DOHH2 (cell line): ENCODE data around the gene C10orf143.

Experiments
- H3F3A ChIP-seq: fragments of 200-600 bp; sonication (generic), shearing (Covaris generic); 2 replicates; pipeline ENCODE4 v1.6.0; 2016; ENCODE audit warnings: antibody characterized with exemption, mild to moderate bottlenecking; ENCODE audit not compliant: control insufficient read depth, insufficient read depth
- H3K27ac ChIP-seq: fragments of 200-600 bp; sonication (generic); 2 replicates; pipeline ENCODE4 v1.5.1; 2014; ENCODE audit warnings: low read depth, mild to moderate bottlenecking, low read length, moderate library complexity
- H3K27me3 ChIP-seq: fragments of 200-600 bp; sonication (generic); 2 replicates; pipeline ENCODE4 v1.6.1; 2014; ENCODE audit warnings: mild to moderate bottlenecking, low read length, mixed read lengths; ENCODE audit not compliant: control insufficient read depth
- H3K36me3 ChIP-seq: fragments of 200-600 bp; sonication (generic); 2 replicates; pipeline ENCODE4 v1.6.1; 2014; ENCODE audit warnings: mild to moderate bottlenecking, low read length, moderate library complexity, mixed read lengths; ENCODE audit not compliant: control insufficient read depth
- H3K4me1 ChIP-seq: fragments of 200-600 bp; sonication (generic); 2 replicates; pipeline ENCODE4 v1.6.1; 2014; ENCODE audit warnings: mild to moderate bottlenecking, low read length, mixed read lengths; ENCODE audit not compliant: control insufficient read depth
- H3K4me2 ChIP-seq: fragments of 200-600 bp; sonication (generic); 2 replicates; pipeline ENCODE4 v1.6.0; 2014; ENCODE audit warnings: mild to moderate bottlenecking, low read length, moderate library complexity
- H3K4me3 ChIP-seq: fragments of 200-600 bp; sonication (generic); 2 replicates; pipeline ENCODE4 v1.5.1; 2014; ENCODE audit warnings: mild to moderate bottlenecking, low read length, mixed read lengths
- H3K79me2 ChIP-seq: fragments of 200-600 bp; sonication (generic); 2 replicates; pipeline ENCODE4 v1.6.1; 2014; ENCODE audit warnings: mild to moderate bottlenecking, low read length, mixed read lengths; ENCODE audit not compliant: control insufficient read depth
- H3K9me2 ChIP-seq: fragments of 200-600 bp; sonication (generic); replicated peaks from 2 replicates; pipeline ENCODE4 v1.6.1; 2014; ENCODE audit warnings: mild to moderate bottlenecking, low read length, mixed read lengths; ENCODE audit not compliant: control insufficient read depth
- H3K9me3 ChIP-seq: fragments of 200-600 bp; sonication (generic); 2 replicates; pipeline ENCODE4 v1.6.1; 2014; ENCODE audit warnings: antibody characterized with exemption, low read length, mixed read lengths; ENCODE audit not compliant: control insufficient read depth, insufficient read depth
- H4K20me1 ChIP-seq: fragments of 200-600 bp; sonication (generic); 2 replicates; pipeline ENCODE4 v1.6.0; 2014; ENCODE audit warnings: low read depth, mild to moderate bottlenecking, antibody characterized with exemption, low read length, moderate library complexity; ENCODE audit not compliant: control insufficient read depth, insufficient read depth
- EZH2phosphoT487 ChIP-seq: fragments of 200-600 bp; sonication (generic); IDR thresholded peaks from 2 replicates; pipeline ENCODE4 v1.6.1; 2017; ENCODE audit warnings: borderline replicate concordance, mild to moderate bottlenecking, antibody characterized with exemption, low read length, moderate library complexity, mixed read lengths
- TF ChIP-seq, protein P1 (sequence below): fragments of 200-600 bp; sonication (generic); IDR thresholded peaks from one replicate; pipeline ENCODE4 v1.5.1; 2014; ENCODE audit warnings: antibody characterized with exemption, mild to moderate bottlenecking, low read depth, low read length; ENCODE audit not compliant: poor library complexity, severe bottlenecking

C10orf143 gene

DNA sequence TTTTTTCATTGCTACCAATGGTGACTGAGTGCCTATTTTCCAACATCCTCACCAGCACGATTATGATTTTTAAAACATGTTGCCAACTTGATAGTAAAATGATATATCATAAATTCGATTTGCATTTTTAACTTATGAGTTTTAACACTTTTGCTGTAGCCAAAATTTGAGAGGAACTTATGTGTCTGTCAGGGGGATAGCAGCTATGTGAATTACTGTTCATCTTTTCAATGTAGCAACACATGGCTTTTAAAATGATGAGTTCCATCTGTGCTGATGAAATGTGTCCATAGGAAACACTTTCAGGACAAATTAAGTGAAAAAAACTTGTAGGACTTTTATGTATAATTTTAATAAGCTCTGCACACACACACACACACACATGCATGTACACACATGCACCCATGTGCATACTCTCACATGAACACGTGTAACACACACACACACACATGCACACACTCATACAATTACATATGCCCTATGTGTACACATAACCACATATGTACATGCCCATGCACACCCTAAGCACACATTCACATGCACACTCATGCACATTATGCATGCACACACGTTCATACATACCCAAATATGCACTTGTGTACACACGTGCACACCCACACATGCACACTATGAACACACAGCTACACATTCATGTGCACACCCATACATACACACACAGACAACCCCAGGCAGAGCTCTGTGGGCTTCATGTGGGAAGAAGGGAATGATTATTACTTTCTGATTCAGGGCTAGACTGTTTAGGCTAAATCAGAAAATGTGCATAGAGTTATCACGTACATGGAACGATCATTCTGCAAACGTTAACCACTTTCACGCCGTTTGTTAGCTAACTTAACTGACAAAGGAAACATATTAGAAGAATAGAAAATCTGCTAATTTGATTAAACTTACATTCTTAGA is 68.9 kb downstream of the C10orf143 start:
- no peaks in the 10 kb centered on the region for H3K27me3 ChIP-seq
- H3K4me3 ChIP-seq: no peak overlapping the region
- no peaks in the 10 kb centered on the region for H3K9me2 ChIP-seq
- H3K4me1 ChIP-seq: no peaks in the 10 kb centered on the region
- H3K27ac ChIP-seq: no peak overlapping the region
- H3F3A ChIP-seq: no peaks in the 10 kb centered on the region
- no peaks in the 10 kb centered on the region for H4K20me1 ChIP-seq
- no peak overlapping the region for H3K4me2 ChIP-seq
- H3K36me3 ChIP-seq: no peaks in the 10 kb centered on the region
- no peaks in the 10 kb centered on the region for H3K9me3 ChIP-seq
- no peak for TF ChIP-seq EZH2phosphoT487
- TF ChIP-seq, protein P1, sequence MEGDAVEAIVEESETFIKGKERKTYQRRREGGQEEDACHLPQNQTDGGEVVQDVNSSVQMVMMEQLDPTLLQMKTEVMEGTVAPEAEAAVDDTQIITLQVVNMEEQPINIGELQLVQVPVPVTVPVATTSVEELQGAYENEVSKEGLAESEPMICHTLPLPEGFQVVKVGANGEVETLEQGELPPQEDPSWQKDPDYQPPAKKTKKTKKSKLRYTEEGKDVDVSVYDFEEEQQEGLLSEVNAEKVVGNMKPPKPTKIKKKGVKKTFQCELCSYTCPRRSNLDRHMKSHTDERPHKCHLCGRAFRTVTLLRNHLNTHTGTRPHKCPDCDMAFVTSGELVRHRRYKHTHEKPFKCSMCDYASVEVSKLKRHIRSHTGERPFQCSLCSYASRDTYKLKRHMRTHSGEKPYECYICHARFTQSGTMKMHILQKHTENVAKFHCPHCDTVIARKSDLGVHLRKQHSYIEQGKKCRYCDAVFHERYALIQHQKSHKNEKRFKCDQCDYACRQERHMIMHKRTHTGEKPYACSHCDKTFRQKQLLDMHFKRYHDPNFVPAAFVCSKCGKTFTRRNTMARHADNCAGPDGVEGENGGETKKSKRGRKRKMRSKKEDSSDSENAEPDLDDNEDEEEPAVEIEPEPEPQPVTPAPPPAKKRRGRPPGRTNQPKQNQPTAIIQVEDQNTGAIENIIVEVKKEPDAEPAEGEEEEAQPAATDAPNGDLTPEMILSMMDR: no peak
- H3K79me2 ChIP-seq: no peaks in the 10 kb centered on the region

DNA sequence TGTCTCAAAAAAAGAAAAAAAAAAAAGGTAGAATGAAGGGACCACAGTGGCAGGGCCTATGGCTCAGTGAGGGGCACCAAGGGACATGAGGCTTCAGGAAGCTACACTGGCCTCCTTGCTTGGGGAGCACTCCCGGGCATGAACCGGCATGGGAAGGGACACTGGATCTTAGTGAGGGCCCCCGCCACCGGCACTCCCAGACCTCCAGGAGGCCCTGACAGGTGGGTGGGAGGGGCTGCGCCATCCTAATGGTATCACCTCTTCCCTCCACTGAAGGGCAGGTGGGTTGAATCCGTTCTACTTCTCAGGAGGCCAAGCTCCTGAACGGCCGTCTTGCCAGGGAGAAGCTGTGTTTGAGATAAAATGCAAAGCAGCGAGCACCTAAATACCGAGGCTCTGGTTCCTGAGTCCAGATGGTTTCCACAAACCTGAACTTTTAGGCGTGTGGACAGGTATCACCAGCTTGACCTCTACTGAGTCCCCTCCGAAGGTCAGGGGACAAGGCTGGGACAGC is 69.8 kb downstream of the C10orf143 start:
- no peak overlapping the region for H3K4me2 ChIP-seq
- no peak for TF ChIP-seq EZH2phosphoT487
- TF ChIP-seq, protein P1: no peak

DNA sequence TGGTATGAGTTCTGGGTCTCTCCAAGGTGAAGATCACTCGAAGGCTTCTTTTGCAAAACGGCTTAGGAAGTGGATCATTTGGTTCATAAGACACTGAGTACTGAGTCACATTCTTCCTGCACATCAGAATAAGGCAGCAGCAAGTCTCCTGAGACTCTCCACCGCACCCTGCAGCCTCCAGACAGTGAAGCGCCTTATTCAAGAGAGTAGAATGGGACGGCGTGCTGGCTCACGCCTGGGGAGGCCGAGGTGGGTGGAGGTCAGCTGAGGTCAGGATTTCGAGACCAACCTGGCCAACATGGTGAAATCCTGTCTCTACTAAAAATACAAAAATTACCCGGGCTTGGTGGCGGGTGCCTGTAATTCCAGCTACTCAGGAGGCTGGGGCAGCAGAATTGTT is 70.3 kb downstream of the C10orf143 start:
- Histone ChIP-seq H4K20me1 (no peaks in the 10 kb centered on the region), H3K4me2 (no peak overlapping the region), H3K27me3 (no peaks in the 10 kb centered on the region)

More for the DNA sequence above, 69.8 kb downstream of the C10orf143 start:
- Histone ChIP-seq H3K9me2 (no peaks in the 10 kb centered on the region), H3K27ac (no peak overlapping the region), H3K36me3 (no peaks in the 10 kb centered on the region), H3K4me1 (no peaks in the 10 kb centered on the region), H3F3A (no peaks in the 10 kb centered on the region), H3K27me3 (no peaks in the 10 kb centered on the region), H3K9me3 (no peaks in the 10 kb centered on the region), H4K20me1 (no peaks in the 10 kb centered on the region), H3K4me3 (no peak overlapping the region), H3K79me2 (no peaks in the 10 kb centered on the region)

GRCh38 chr10:130039141-130039540 is 71.5 kb downstream of the C10orf143 start:
- TF ChIP-seq EZH2phosphoT487: no peak
- TF ChIP-seq, protein P1: no peak
- no peak overlapping the region for H3K4me2 ChIP-seq
- no peaks in the 10 kb centered on the region for H3K9me2 ChIP-seq
- H3K4me3 ChIP-seq: no peak overlapping the region
- no peaks in the 10 kb centered on the region for H3K36me3 ChIP-seq
- H3K4me1 ChIP-seq: no peaks in the 10 kb centered on the region
- no peaks in the 10 kb centered on the region for H4K20me1 ChIP-seq
- no peaks in the 10 kb centered on the region for H3F3A ChIP-seq
- no peaks in the 10 kb centered on the region for H3K9me3 ChIP-seq
- H3K27ac ChIP-seq: no peak overlapping the region
- no peaks in the 10 kb centered on the region for H3K79me2 ChIP-seq
- H3K27me3 ChIP-seq: no peaks in the 10 kb centered on the region

More for the DNA sequence above, 70.3 kb downstream of the C10orf143 start:
- H3K4me1 ChIP-seq: no peaks in the 10 kb centered on the region
- H3K9me3 ChIP-seq: no peaks in the 10 kb centered on the region
- no peaks in the 10 kb centered on the region for H3K36me3 ChIP-seq
- TF ChIP-seq EZH2phosphoT487: no peak
- no peaks in the 10 kb centered on the region for H3K79me2 ChIP-seq
- no peaks in the 10 kb centered on the region for H3K9me2 ChIP-seq
- no peak overlapping the region for H3K4me3 ChIP-seq
- no peak overlapping the region for H3K27ac ChIP-seq
- H3F3A ChIP-seq: no peaks in the 10 kb centered on the region
